OCI-LY3 (cell line): ENCODE measurements around the gene MTRF1.

ENCODE experiments used
- EZH2phosphoT487 ChIP-seq: fragments of 200-600 bp; shearing (Covaris generic); IDR thresholded peaks from 2 replicates; pipeline ENCODE4 v1.6.1; 2018; ENCODE audit warnings: antibody characterized with exemption, mixed run types, low read depth
- TF ChIP-seq, protein P1 (sequence below): fragments of 200-600, 300-600 bp; sonication (generic); IDR thresholded peaks from 2 replicates; pipeline ENCODE4 v1.5.1; 2014; ENCODE audit warnings: antibody characterized with exemption, low read length, low read depth

DNA sequence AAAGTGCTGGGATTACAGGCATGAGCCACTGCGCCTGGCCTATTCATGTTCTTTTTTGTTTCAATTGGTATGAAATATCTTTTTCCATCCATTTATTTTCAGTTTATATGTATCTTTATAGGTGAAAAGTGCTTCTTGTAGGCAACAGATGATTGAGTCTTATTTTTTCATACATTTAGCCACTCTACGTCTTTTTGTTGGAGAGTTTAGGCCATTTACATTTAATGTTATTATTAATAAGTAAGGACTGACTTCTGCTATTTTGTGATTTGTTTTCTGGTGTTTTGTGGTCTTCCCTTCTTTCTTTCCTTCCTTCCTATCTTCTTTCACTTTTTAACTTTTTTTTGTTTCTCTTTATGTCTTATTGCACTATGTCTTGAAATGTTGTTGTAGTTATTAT is 52.3 kb downstream of the MTRF1 start:
- TF ChIP-seq, protein P1, sequence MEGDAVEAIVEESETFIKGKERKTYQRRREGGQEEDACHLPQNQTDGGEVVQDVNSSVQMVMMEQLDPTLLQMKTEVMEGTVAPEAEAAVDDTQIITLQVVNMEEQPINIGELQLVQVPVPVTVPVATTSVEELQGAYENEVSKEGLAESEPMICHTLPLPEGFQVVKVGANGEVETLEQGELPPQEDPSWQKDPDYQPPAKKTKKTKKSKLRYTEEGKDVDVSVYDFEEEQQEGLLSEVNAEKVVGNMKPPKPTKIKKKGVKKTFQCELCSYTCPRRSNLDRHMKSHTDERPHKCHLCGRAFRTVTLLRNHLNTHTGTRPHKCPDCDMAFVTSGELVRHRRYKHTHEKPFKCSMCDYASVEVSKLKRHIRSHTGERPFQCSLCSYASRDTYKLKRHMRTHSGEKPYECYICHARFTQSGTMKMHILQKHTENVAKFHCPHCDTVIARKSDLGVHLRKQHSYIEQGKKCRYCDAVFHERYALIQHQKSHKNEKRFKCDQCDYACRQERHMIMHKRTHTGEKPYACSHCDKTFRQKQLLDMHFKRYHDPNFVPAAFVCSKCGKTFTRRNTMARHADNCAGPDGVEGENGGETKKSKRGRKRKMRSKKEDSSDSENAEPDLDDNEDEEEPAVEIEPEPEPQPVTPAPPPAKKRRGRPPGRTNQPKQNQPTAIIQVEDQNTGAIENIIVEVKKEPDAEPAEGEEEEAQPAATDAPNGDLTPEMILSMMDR: no peak
- no peak for TF ChIP-seq EZH2phosphoT487
